ENCODE data around the gene TUBB4A. TPM values are rescaled to one million over a fixed set of nuclear protein-coding genes. Genes with fewer than 3 reads are reported as not detected.

Gene TUBB4A
- total RNA-seq, 1 experiment from 2014 or later = 0.87 TPM

- no peak for DNase-seq (ENCODE audit: low spot score)
These were observed 31.9 kb downstream of the TUBB4A start for GRCh38 chr19:6470173-6470572.

- no peak for DNase-seq (ENCODE audit: low spot score)
These were observed 34.7 kb downstream of the TUBB4A start for GRCh38 chr19:6467384-6467783.

DNA sequence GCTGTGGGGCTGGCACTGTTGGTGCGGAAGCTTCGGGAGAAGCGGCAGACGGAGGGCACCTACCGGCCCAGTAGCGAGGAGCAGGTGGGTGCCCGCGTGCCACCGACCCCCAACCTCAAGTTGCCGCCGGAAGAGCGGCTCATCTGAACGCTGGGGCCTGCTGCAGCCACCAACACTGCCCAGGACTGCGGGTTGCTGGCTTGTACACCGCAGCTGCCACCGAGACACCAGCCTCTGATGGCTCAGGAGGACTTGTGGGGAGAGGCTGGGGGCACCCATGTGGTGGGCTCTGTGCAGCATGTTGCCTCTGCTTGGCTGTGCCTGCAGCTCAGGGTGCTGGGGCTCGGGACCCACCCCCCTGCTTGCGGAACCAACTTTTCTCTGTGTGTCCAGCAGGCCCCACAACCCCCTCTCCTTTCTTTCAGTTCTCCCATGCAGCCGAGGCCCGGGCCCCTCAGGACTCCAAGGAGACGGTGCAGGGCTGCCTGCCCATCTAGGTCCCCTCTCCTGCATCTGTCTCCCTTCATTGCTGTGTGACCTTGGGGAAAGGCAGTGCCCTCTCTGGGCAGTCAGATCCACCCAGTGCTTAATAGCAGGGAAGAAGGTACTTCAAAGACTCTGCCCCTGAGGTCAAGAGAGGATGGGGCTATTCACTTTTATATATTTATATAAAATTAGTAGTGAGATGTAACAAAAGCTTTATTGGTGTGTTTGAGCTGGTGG, 35.4 kb downstream of the TUBB4A start:
- no peak for DNase-seq (ENCODE audit: low spot score)

DNA sequence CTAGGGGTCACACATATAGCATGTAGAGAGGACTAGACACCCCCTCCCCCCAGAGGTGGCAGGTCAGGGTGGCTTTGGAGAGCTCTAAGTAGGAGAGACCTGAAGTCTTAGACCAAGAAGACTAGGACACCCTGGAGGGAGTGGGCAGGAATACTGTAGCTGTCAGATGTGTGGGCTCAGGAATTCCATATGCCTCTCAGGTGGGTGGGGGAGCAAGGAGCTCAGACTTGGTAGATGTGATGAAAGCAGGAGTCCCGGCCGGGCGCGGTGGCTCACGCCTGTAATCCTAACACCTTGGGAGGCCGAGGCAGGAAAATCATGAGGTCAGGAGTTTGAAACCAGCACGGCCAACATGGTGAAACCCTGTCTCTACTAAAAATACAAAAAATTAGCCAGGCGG, 36.4 kb downstream of the TUBB4A start:
- no peak for DNase-seq (ENCODE audit: low spot score)

DNA sequence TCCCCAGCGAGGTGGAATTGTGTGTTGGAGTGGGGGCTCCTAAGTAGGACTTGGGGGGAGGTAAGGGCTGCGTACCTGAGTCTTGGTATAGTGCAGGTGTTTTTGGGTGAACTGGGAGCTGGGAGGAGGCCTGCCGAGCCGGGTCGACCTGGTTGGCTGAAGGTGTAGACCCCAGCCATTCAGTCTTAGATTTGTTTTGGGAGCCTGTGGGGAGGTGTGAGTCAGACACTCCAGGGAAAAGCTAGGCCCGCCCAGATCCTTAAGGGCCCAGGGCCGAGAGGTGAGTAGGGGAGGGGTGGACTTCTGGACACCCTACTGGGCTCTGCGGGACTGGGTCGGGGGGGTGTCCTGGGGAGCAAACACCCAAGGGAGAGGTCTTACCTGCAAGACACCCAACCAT, 37.1 kb downstream of the TUBB4A start:
- no peak for DNase-seq (ENCODE audit: low spot score)

DNA sequence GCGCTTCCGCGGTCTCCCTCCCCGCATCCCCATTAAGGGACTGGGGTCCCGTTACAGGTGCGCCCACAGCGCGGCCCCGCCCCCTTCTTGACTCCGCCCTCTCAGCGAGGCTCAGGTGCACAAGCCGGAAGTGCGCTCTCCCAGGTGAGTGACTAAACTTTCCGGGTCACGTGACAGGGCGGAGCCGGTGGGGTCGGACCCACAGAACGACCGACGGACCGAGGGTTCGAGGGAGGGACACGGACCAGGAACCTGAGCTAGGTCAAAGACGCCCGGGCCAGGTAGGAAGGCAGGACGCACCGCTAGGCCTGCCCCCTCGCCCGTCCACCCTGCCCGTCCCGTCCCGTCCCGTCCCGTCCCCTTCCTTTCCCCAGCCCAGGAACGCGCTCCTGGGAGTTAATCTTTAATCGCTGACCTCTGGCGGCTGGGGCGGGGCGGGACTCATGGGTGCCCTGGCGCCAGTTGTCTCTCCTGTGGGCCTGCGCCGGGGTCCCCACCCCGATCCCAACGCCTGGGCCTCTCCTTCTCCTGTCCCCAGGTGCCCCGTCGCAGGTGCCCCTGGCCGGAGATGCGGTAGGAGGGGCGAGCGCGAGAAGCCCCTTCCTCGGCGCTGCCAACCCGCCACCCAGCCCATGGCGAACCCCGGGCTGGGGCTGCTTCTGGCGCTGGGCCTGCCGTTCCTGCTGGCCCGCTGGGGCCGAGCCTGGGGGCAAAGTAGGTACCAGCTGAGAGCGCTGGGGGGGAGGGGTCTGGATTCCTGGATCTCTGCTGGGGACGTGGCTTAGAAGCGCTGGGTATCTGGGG, 37.8 kb downstream of the TUBB4A start, which contains the start of gene CRB3:
CRB3 (plus strand) TSS at position 202 of the 804 bp plus-strand sequence; CDS start at position 633, 431 bp downstream.
- DNase-seq (ENCODE audit: low spot score) = no peak

DNA sequence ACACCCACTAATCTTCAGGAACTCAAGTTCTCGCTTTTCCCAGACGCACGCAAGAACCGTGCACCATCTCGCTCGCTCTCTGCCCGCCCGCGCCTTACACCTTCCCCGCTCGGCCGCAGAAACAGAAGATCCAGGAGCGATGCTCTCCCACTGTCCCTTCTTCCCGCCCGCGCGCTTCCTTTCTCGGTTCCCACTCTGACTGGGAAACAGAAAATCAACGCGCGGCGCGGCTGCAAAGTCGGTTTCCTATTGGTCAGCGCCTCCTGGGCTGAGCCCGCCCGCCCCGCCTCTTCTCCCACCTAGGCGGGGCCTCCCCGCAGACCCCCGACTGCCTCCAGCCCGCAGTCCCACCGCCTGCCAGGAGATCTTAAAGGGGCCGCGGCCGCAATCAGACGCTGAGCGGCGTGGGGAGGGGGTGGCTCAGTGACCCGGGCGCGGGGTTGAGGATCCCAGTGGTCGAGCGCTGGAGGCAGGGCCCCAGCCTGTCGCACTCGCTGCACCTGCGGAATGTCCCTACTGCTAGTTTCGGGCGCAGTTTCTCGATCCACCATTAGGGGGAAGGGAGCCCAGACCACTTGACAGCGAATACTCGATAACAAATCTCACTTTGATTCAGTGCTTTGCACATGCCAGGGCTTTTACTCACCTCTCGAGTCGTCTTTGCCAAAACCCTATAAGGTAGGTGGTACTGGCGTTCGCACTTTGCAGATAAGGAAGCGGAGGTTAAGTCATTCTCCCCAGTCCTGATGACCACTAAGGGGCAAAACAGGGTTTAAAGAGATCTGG, 41.8 kb downstream of the TUBB4A start:
- peak; percentile 92 for DNase-seq (ENCODE audit: low spot score)

DNA sequence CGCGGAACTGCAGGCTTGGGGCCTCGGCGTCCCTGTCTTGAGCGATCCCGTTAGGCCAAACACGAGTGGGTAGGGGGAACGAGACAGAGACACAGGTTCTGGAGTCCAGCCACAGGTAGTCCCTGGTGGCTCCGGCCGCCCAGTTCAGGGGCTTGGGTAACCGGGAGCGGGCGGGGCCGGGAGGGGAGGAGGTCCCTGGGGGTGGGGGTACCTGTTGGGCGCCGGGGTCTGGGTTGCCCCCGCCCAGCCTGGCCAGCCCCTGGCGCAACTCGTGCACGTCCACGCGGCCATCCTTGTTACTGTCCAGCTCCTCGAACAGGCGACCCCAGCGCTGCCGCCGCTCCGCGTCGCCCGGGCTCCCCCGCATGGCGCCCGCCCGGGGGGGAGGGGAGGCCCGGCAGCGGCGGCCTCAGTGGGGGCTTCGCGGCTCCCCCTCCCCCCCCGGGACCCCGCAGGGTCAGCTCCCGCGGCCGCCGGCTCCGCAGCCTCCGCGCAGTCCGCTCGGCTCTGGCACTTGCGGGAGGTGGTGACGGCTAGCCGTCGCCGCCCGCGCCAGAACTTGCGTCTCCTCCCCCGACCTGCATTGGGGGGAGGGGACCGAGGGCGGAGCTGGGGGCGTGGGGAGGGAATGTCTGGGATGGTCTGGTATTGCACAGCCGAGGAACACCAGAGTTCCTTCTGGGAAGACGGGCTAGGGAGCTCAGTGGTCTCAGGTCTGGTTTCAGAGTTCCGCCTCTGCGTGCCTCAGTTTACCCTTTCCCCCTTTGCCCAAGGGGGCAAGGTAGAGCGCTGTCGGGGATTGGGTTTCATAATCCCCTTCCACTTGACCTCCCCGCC, 42.6 kb downstream of the TUBB4A start, which contains the start of gene SLC25A23:
SLC25A23 (minus strand) TSS at position 531 of the 837 bp plus-strand sequence; CDS start at position 367, 164 bp downstream.
- DNase-seq (ENCODE audit: low spot score) = peak; percentile 53

DNA sequence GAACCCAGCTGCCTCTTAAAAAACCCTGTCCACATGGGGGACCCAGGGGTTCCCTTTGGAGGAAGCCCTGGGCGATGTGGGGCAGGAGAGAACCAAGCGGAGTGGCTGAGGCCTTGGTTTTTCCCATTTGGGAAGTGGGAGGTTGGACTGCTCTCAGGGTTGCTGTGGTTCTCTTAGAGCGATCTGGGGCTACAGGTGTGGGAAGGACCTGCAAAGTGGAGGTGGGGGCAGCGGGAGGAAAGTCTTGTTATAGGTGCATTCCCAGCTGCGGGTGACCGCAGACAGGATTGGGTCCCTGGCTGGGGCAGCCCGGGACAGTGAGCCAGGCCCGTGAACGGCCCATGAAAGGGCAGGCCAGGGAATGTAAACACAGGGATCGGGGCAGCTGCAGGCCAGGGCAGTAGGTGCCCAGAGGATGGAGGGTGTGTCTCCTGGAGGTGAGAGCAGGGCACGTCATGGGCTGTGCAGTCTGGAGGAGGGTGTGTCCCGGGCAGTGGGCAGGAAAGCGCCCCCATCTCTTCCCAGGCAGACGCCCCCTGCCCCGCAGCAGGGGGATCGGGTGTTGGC, 43.3 kb downstream of the TUBB4A start:
- DNase-seq (ENCODE audit: low spot score) = no peak

DNA sequence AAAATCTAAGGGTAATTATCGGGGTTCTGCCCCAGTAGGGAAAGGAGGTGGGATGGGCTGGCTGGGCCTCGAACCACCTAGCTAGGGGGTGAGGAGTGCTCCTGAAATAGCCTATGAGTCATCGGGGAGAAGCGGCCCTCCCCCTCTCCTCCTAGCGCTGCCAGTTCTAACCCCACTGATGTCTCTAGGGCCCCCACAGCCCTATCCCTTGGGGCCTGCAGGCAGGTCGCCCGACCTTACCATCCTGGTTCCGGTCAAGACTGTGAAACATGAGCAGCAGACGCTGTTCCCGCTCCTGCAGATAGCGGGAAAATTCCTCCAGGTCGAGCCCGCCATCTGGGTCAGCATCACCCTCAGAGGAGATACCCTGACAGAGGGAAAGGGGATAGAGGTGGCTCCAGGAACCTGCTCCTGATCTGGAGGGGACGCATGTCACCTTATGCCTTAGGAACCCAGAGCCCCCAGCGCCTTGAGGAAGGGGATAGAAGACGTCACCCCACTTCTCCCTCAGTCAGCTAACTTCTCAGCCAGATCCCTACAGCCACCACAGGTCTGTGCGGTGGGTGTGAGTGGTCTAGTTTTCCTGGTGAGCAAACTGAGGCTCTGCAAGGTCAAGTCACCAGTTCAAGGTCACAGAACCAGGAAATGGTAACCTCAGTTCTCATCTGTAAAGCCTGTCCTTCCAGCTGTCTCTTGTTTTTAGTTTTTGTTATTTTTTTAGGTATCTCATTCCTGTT, 44.0 kb downstream of the TUBB4A start:
- no peak for DNase-seq (ENCODE audit: low spot score)

GRCh38 chr19:6455924-6456323, 46.2 kb downstream of the TUBB4A start:
- no peak for DNase-seq (ENCODE audit: low spot score)

DNA sequence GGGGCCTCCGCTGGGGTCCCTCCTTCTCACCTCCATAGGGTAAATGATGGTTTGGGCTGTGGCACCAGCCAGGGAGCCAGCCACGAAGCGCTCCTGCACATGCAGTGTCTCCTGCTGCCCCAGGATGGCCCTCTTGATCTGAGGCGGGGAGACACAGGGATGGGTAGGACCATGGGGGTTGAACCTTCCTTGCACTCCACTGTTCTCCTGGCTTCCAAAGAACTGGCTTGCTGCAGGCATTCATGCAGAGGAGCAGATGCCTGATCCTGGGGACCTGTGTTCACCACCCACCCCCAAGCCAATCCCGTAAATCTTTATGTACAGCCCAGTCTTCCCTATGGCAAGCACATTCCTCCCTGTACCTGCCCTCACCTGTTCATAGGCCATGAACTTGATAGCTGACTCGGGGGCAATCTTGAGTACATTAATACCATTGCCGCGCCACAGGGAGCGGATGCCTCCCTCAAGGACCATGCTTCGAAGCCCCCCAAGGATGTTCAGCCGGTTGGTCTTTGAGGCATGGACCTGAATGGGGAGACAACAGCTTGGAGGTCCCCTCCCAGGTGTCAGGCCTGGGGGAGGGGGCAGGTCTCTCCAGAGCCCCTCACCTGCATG, 48.1 kb downstream of the TUBB4A start:
- no peak for DNase-seq (ENCODE audit: low spot score)

GRCh38 chr19:6452899-6453298, 49.2 kb downstream of the TUBB4A start:
- DNase-seq (ENCODE audit: low spot score) = no peak

GRCh38 chr19:6452223-6452614, 49.9 kb downstream of the TUBB4A start:
- DNase-seq (ENCODE audit: low spot score) = no peak

DNA sequence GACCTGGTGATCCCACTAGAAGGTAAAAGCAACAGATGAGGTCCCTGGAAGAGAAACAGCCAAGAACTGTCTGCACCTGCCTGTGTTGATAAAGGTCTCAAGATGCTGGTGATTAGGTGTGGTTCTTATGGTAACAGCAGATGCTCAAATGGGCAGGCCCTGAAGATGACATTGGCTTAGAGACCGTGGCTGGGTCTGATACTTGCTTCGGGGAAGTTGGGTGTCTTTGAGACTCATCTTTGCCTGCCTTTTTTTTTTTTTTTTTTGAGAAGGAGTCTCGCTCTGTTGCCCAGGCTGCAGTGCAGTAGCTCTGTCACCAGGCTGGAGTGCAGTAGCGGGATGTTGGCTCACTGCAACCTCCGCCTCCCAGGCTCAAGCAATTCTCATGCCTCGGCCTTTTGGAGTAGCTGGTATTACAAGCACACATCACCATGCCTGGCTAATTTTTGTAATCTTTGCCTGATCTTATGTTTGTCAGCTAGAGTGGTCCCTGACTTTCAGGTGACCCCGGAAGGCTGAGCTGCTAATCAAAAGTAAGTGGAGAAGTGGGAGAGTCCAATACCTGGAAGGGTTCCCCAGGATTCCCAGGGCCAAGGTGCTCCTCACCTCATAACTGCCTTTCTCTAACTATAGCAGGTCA, 50.4 kb downstream of the TUBB4A start:
- no peak for DNase-seq (ENCODE audit: low spot score)

- DNase-seq (ENCODE audit: low spot score) = no peak
These were observed 51.9 kb downstream of the TUBB4A start for GRCh38 chr19:6450166-6450565.

- no peak for DNase-seq (ENCODE audit: low spot score)
These were observed 54.1 kb downstream of the TUBB4A start for GRCh38 chr19:6448045-6448444.

- DNase-seq (ENCODE audit: low spot score) = no peak
These were observed 55.7 kb downstream of the TUBB4A start for GRCh38 chr19:6446452-6446851.

Measured in H4 (cell line).